ENCODE results near the gene HAS3.

Gene HAS3

GRCh38 chr16:69150146-69150865 is 44.9 kb downstream of the HAS3 start:
- DNase-seq = peak; percentile 27

- no peak for DNase-seq
Measured at GRCh38 chr16:69157196-69157595, 51.7 kb downstream of the HAS3 start.

- no peak for DNase-seq
Measured at GRCh38 chr16:69160192-69160591, 54.7 kb downstream of the HAS3 start.

DNA sequence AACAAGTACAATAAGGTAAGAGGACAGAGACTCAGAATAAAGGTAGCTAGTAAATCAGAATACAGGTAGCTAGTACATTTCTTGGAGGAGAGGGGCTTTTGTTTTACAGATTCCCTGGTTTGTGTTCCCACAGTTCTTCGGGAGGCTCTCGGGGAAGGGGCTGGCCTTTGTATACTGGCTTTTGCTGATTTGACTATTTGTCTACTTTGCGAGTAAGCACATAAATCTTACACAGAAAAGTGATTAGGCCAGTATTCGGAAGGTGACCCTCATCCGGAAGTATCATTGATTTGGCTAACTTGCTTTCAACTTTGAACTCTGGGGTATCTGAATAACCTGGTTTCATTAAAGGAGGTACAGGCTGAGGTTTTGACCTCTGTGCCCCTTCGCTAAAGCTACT is 60.1 kb downstream of the HAS3 start:
- no peak for DNase-seq

GRCh38 chr16:69166221-69166833 is 60.9 kb downstream of the HAS3 start:
- no peak for DNase-seq

DNA sequence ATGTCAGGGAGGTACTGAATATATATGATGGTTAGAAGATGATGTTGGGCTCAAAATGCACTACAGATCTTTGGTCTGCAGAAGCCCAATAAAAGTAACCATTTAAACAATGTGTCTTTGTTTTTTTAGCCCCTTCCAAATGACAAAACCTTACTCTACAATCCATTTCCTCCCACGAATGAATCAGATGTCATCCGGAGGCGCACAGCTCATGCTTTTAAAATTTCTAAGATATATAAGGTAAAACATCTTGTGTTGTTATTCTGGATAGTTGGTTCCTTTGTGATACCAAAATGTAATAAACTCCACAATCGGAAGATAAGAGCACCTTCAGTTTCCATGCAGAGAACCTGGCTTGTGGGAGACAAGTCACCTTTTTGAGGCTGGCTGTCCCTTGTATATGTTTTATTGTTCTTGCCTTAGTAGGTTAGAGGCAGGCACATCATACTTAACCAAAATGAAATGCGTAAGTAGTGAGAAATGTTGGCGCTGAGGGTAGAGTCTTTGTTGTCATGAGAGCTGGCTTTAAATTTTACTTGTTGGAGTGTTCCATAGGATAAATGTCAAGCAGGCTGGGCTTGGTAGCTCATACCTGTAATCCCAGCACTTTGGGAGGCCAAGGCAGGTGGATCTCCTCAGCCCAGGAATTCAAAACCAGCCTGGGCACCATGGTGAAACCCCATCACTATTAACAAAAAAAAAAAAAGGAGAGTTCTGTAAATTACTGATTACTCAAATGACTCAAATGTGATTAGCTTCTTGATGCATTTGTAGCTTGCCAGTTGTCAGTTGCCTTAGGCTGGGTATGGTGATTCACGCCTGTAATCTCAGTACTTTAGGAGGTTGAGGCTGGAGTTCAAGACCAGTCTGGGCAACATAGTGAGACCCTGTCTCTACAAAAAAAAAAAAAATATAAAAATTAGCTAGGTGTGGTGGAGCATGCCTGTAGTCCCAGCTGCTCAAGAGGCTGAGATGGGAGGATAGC is 61.8 kb downstream of the HAS3 start:
- DNase-seq = no peak
